A673 (cell line): Measurements from ENCODE around the gene PPARGC1A.

Experiments used
- CTCF ChIP-seq: fragments of 300-800, 200-600 bp; sonication (generic); conservative IDR thresholded peaks from 2 replicates; pipeline ENCODE4 v1.5.1; 2017; ENCODE audit warnings: low read depth, mild to moderate bottlenecking, antibody characterized with exemption, low read length, moderate library complexity, mixed read lengths
- EZH2 ChIP-seq: fragments of 200-600 bp; sonication (generic); IDR thresholded peaks from 2 replicates; pipeline ENCODE4 v1.6.1; 2017; ENCODE audit warnings: borderline replicate concordance, low read depth, mild to moderate bottlenecking, mixed read lengths, antibody characterized with exemption, low read length; ENCODE audit not compliant: poor library complexity, severe bottlenecking

GRCh38 chr4:23887989-23888388 is 1.9 kb downstream of the PPARGC1A start:
- TF ChIP-seq CTCF: no peak
- no peak for TF ChIP-seq EZH2
